ENCODE measurements around the gene TTC9B.

Gene TTC9B

GRCh38 chr19:40191836-40192646 is 26.1 kb downstream of the TTC9B start:
- peak overlapping the region; percentile 4 for H3K4me3 ChIP-seq (ENCODE audit: low read length)
- H4K8ac ChIP-seq (ENCODE audit: low read depth, low read length): no peak overlapping the region
- no peaks in the 10 kb centered on the region for H3K79me1 ChIP-seq (ENCODE audit: low read length)
- H3K9ac ChIP-seq (ENCODE audit: low read length): peak overlapping the region; percentile 67
- peak overlapping the region; percentile 73 for H3K56ac ChIP-seq (ENCODE audit: low read length)
- no peak overlapping the region for H2AK5ac ChIP-seq (ENCODE audit: low read length)
- no peaks in the 10 kb centered on the region for H3K36me3 ChIP-seq (ENCODE audit: control insufficient read depth, insufficient read depth, low read length)
- WGBS (ENCODE audit: extremely low coverage, insufficient coverage, low lambda C conversion rate): no CpG with 5 or more reads among the region's 62 CpGs
- no peak overlapping the region for H3K23ac ChIP-seq (ENCODE audit: low read length)
- peaks cover 3% of the 10 kb centered on the region for H3K4me1 ChIP-seq (ENCODE audit: control insufficient read depth, low read depth, low read length)
- peak overlapping the region; percentile 71 for H3K18ac ChIP-seq (ENCODE audit: low read length)
- H3K27ac ChIP-seq (ENCODE audit: low read depth, low read length): no peak overlapping the region
- no peak overlapping the region for H2BK15ac ChIP-seq (replicated peaks; ENCODE audit: low read depth)
- H3K4ac ChIP-seq (ENCODE audit: low read depth, low read length): no peak overlapping the region
- no peak overlapping the region for H2BK5ac ChIP-seq (ENCODE audit: low read length)
- H2BK120ac ChIP-seq (ENCODE audit: low read depth, low read length): no peak overlapping the region
- H3K4me2 ChIP-seq (ENCODE audit: low read length): peak overlapping the region; percentile 62
- H3K79me2 ChIP-seq (ENCODE audit: control insufficient read depth, insufficient read depth, low read length): no peaks in the 10 kb centered on the region
- H4K5ac ChIP-seq (ENCODE audit: low read length): no peak overlapping the region
- H3K27me3 ChIP-seq (ENCODE audit: insufficient read depth, low read length, poor library complexity): no peaks in the 10 kb centered on the region
- peak; percentile 77 for DNase-seq

GRCh38 chr19:40190891-40191835 is 27.0 kb downstream of the TTC9B start, which contains the start of gene MAP3K10:
TSS of gene MAP3K10 (plus strand) at chr19:40191426. CDS start at chr19:40192032, 606 bp downstream.
- H3K27ac ChIP-seq (ENCODE audit: low read depth, low read length): no peak within 1 kb of the TSS
- WGBS (ENCODE audit: extremely low coverage, insufficient coverage, low lambda C conversion rate): no CpG with 5 or more reads among the region's 116 CpGs
- H3K36me3 ChIP-seq (ENCODE audit: control insufficient read depth, insufficient read depth, low read length): no peaks in the 10 kb centered on the region

GRCh38 chr19:40184273-40184672 is 33.9 kb downstream of the TTC9B start:
- H3K27me3 ChIP-seq (ENCODE audit: insufficient read depth, low read length, poor library complexity): no peaks in the 10 kb centered on the region
- no peak overlapping the region for H3K23ac ChIP-seq (ENCODE audit: low read length)
- no peak overlapping the region for H2BK120ac ChIP-seq (ENCODE audit: low read depth, low read length)
- no peak overlapping the region for H2BK15ac ChIP-seq (replicated peaks; ENCODE audit: low read depth)
- no peaks in the 10 kb centered on the region for H3K36me3 ChIP-seq (ENCODE audit: control insufficient read depth, insufficient read depth, low read length)
- H3K9ac ChIP-seq (ENCODE audit: low read length): no peak overlapping the region
- H2BK5ac ChIP-seq (ENCODE audit: low read length): no peak overlapping the region
- H3K4me3 ChIP-seq (ENCODE audit: low read length): no peak overlapping the region
- no peak overlapping the region for H3K4ac ChIP-seq (ENCODE audit: low read depth, low read length)
- H3K4me2 ChIP-seq (ENCODE audit: low read length): no peak overlapping the region
- no peak overlapping the region for H3K56ac ChIP-seq (ENCODE audit: low read length)
- no peaks in the 10 kb centered on the region for H3K4me1 ChIP-seq (ENCODE audit: control insufficient read depth, low read depth, low read length)
- no peak overlapping the region for H4K8ac ChIP-seq (ENCODE audit: low read depth, low read length)
- no peak for DNase-seq
- H3K27ac ChIP-seq (ENCODE audit: low read depth, low read length): no peak overlapping the region
- H3K79me2 ChIP-seq (ENCODE audit: control insufficient read depth, insufficient read depth, low read length): no peaks in the 10 kb centered on the region
- H3K79me1 ChIP-seq (ENCODE audit: low read length): no peaks in the 10 kb centered on the region
- whole genome bisulfite sequencing (ENCODE audit: extremely low coverage, insufficient coverage, low lambda C conversion rate): no CpG with 5 or more reads among the region's 1 CpG
- no peak overlapping the region for H2AK5ac ChIP-seq (ENCODE audit: low read length)
- no peak overlapping the region for H3K18ac ChIP-seq (ENCODE audit: low read length)
- no peak overlapping the region for H4K5ac ChIP-seq (ENCODE audit: low read length)

More at GRCh38 chr19:40190891-40191835, 27.0 kb downstream of the TTC9B start, which contains the start of gene MAP3K10:
- peak; percentile 54 for DNase-seq
- no peaks in the 10 kb centered on the region for H3K79me1 ChIP-seq (ENCODE audit: low read length)
- no peak within 1 kb of the TSS for H2BK5ac ChIP-seq (ENCODE audit: low read length)
- H4K5ac ChIP-seq (ENCODE audit: low read length): no peak within 1 kb of the TSS
- peak within 1 kb of the TSS; percentile 86 for H3K9ac ChIP-seq (ENCODE audit: low read length)
- peak within 1 kb of the TSS; percentile 78 for H3K4me3 ChIP-seq (ENCODE audit: low read length)
- H4K8ac ChIP-seq (ENCODE audit: low read depth, low read length): peak within 1 kb of the TSS; percentile 67
- H3K27me3 ChIP-seq (ENCODE audit: insufficient read depth, low read length, poor library complexity): no peaks in the 10 kb centered on the region
- peaks cover 3% of the 10 kb centered on the region for H3K4me1 ChIP-seq (ENCODE audit: control insufficient read depth, low read depth, low read length)
- H3K56ac ChIP-seq (ENCODE audit: low read length): peak within 1 kb of the TSS; percentile 93
- no peaks in the 10 kb centered on the region for H3K79me2 ChIP-seq (ENCODE audit: control insufficient read depth, insufficient read depth, low read length)
- H3K18ac ChIP-seq (ENCODE audit: low read length): peak within 1 kb of the TSS; percentile 86
- H2BK120ac ChIP-seq (ENCODE audit: low read depth, low read length): no peak within 1 kb of the TSS
- H3K4ac ChIP-seq (ENCODE audit: low read depth, low read length): no peak within 1 kb of the TSS
- H2AK5ac ChIP-seq (ENCODE audit: low read length): no peak within 1 kb of the TSS
- no peak within 1 kb of the TSS for H2BK15ac ChIP-seq (replicated peaks; ENCODE audit: low read depth)
- peak within 1 kb of the TSS; percentile 78 for H3K4me2 ChIP-seq (ENCODE audit: low read length)
- no peak within 1 kb of the TSS for H3K23ac ChIP-seq (ENCODE audit: low read length)

- no CpG with 5 or more reads among the region's 4 CpGs for WGBS (ENCODE audit: extremely low coverage, insufficient coverage, low lambda C conversion rate)
- no peak overlapping the region for H3K4ac ChIP-seq (ENCODE audit: low read depth, low read length)
- no peak overlapping the region for H4K8ac ChIP-seq (ENCODE audit: low read depth, low read length)
Measured at GRCh38 chr19:40178756-40179155, 39.4 kb downstream of the TTC9B start.

GRCh38 chr19:40177286-40178070 is 40.7 kb downstream of the TTC9B start:
- no peak overlapping the region for H4K8ac ChIP-seq (ENCODE audit: low read depth, low read length)
- H3K4ac ChIP-seq (ENCODE audit: low read depth, low read length): no peak overlapping the region
- no peak overlapping the region for H3K18ac ChIP-seq (ENCODE audit: low read length)
- H3K36me3 ChIP-seq (ENCODE audit: control insufficient read depth, insufficient read depth, low read length): no peaks in the 10 kb centered on the region
- no peak overlapping the region for H3K27ac ChIP-seq (ENCODE audit: low read depth, low read length)
- no CpG with 5 or more reads among the region's 5 CpGs for WGBS (ENCODE audit: extremely low coverage, insufficient coverage, low lambda C conversion rate)
- no peak for DNase-seq
- no peaks in the 10 kb centered on the region for H3K79me1 ChIP-seq (ENCODE audit: low read length)
- no peak overlapping the region for H2BK15ac ChIP-seq (replicated peaks; ENCODE audit: low read depth)
- H3K9ac ChIP-seq (ENCODE audit: low read length): no peak overlapping the region
- H3K27me3 ChIP-seq (ENCODE audit: insufficient read depth, low read length, poor library complexity): no peaks in the 10 kb centered on the region
- H2AK5ac ChIP-seq (ENCODE audit: low read length): no peak overlapping the region
- no peak overlapping the region for H2BK5ac ChIP-seq (ENCODE audit: low read length)
- H2BK120ac ChIP-seq (ENCODE audit: low read depth, low read length): no peak overlapping the region
- no peak overlapping the region for H3K4me3 ChIP-seq (ENCODE audit: low read length)
- H3K4me1 ChIP-seq (ENCODE audit: control insufficient read depth, low read depth, low read length): no peaks in the 10 kb centered on the region
- no peak overlapping the region for H3K23ac ChIP-seq (ENCODE audit: low read length)
- no peak overlapping the region for H4K5ac ChIP-seq (ENCODE audit: low read length)
- H3K56ac ChIP-seq (ENCODE audit: low read length): no peak overlapping the region
- H3K79me2 ChIP-seq (ENCODE audit: control insufficient read depth, insufficient read depth, low read length): no peaks in the 10 kb centered on the region
- no peak overlapping the region for H3K4me2 ChIP-seq (ENCODE audit: low read length)

More at GRCh38 chr19:40178756-40179155, 39.4 kb downstream of the TTC9B start:
- H3K56ac ChIP-seq (ENCODE audit: low read length): no peak overlapping the region
- no peaks in the 10 kb centered on the region for H3K79me1 ChIP-seq (ENCODE audit: low read length)
- H3K27ac ChIP-seq (ENCODE audit: low read depth, low read length): no peak overlapping the region
- H3K4me2 ChIP-seq (ENCODE audit: low read length): no peak overlapping the region
- no peaks in the 10 kb centered on the region for H3K4me1 ChIP-seq (ENCODE audit: control insufficient read depth, low read depth, low read length)
- H3K18ac ChIP-seq (ENCODE audit: low read length): no peak overlapping the region
- no peaks in the 10 kb centered on the region for H3K27me3 ChIP-seq (ENCODE audit: insufficient read depth, low read length, poor library complexity)
- no peak for DNase-seq
- no peak overlapping the region for H3K23ac ChIP-seq (ENCODE audit: low read length)
- no peaks in the 10 kb centered on the region for H3K79me2 ChIP-seq (ENCODE audit: control insufficient read depth, insufficient read depth, low read length)
- no peak overlapping the region for H2BK120ac ChIP-seq (ENCODE audit: low read depth, low read length)
- H3K36me3 ChIP-seq (ENCODE audit: control insufficient read depth, insufficient read depth, low read length): no peaks in the 10 kb centered on the region
- no peak overlapping the region for H3K4me3 ChIP-seq (ENCODE audit: low read length)
- no peak overlapping the region for H2AK5ac ChIP-seq (ENCODE audit: low read length)
- H2BK5ac ChIP-seq (ENCODE audit: low read length): no peak overlapping the region
- no peak overlapping the region for H2BK15ac ChIP-seq (replicated peaks; ENCODE audit: low read depth)
- no peak overlapping the region for H3K9ac ChIP-seq (ENCODE audit: low read length)
- H4K5ac ChIP-seq (ENCODE audit: low read length): no peak overlapping the region

Measured in mesendoderm (in vitro differentiated cells).